ENCODE results near the gene FGF12.

FGF12 gene

DNA sequence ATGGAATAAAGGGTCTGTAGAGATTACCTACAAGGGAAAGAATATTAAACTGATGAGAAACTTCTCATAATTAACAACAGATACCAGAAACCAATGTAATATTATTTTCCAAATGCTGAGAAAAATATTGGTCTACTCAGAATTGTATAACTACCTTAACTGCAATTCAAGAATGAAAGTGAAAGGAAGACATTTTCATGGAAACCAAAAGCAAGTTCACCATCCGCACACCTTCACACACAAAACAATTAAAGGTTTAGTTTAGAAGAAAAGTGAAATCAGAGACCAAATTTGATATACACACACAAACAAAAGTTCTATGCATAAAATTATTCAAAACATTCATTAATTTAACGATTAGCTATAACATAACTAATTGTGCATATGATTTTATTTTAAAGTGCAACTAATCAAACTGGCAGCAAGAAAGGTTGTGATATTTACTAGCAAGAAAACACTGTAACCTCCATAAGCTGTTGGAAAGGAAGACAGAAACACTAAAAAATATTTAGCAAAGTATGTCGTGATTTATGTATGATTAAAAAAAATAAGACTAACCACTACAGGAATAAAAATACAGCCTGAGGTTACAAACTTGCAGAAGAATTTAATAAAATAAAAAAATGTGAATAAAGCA is 395.5 kb downstream of the FGF12 start:
- in situ Hi-C loops (cut with HindIII; ENCODE audit: low pct_ligation_motif_present, low pct_unique_long_range_greater_than_20kb, low sequenced_read_pairs): no loop called here

GRCh38 chr3:192326656-192327055 is 400.7 kb downstream of the FGF12 start:
- no peak for DNase-seq
- in situ Hi-C loops (cut with HindIII; ENCODE audit: low pct_ligation_motif_present, low pct_unique_long_range_greater_than_20kb, low sequenced_read_pairs): no loop called here

More for the DNA sequence above, 395.5 kb downstream of the FGF12 start:
- DNase-seq: peak; percentile 8

GRCh38 chr3:192317564-192317963 is 409.8 kb downstream of the FGF12 start:
- DNase-seq: no peak
- in situ Hi-C loops (cut with HindIII; ENCODE audit: low pct_ligation_motif_present, low pct_unique_long_range_greater_than_20kb, low sequenced_read_pairs): no loop called here

- no peak for DNase-seq
- in situ Hi-C loops (cut with HindIII; ENCODE audit: low pct_ligation_motif_present, low pct_unique_long_range_greater_than_20kb, low sequenced_read_pairs): no loop called here
Observed at GRCh38 chr3:192313605-192314004, 413.7 kb downstream of the FGF12 start.

- in situ Hi-C loops (cut with HindIII; ENCODE audit: low pct_ligation_motif_present, low pct_unique_long_range_greater_than_20kb, low sequenced_read_pairs): no loop called here
- no peak for DNase-seq
Observed at GRCh38 chr3:192307631-192308030, 419.7 kb downstream of the FGF12 start.

DNA sequence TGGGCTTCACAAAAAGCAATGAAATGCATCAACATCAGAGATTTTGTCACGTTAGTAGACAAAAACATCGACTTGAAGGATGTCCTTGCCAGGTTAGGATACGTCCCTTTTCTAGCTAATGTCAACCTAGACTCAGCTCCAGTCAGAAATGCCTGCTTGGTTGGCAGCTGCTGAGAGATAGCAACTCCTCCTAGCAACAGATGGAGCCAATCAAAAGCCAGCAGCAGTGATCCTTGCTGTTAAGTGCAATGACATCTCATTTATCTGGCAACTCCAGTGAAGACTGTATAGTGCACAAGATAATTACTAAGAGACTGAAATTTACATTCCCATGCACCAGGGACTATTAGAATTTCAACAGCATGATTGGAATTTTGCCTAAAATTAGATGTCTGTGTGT is 424.1 kb downstream of the FGF12 start:
- in situ Hi-C loops (cut with HindIII; ENCODE audit: low pct_ligation_motif_present, low pct_unique_long_range_greater_than_20kb, low sequenced_read_pairs): no loop called here
- DNase-seq: no peak

- no peak for DNase-seq
- in situ Hi-C loops (cut with HindIII; ENCODE audit: low pct_ligation_motif_present, low pct_unique_long_range_greater_than_20kb, low sequenced_read_pairs): no loop called here
Observed at GRCh38 chr3:192302721-192303120, 424.6 kb downstream of the FGF12 start.

DNA sequence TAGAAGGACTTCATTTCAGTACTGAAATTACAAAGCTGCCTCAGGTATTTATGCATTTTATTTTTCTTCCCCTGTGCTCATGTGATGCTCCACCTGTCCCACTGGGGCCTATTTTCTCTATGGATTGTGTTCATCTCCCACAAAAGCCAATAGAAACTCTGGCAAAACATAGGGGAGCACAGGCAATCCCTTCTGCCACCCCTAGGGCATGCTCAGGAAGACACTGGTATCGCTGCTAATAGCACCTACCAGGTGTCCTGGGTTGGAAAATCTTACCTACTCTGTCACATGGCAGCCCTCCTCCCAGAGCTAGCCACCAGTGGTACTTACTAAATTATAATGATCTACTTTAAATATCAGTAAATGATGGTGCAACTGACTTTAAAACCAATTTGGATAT is 427.4 kb downstream of the FGF12 start:
- no peak for DNase-seq
- in situ Hi-C loops (cut with HindIII; ENCODE audit: low pct_ligation_motif_present, low pct_unique_long_range_greater_than_20kb, low sequenced_read_pairs): no loop called here

DNA sequence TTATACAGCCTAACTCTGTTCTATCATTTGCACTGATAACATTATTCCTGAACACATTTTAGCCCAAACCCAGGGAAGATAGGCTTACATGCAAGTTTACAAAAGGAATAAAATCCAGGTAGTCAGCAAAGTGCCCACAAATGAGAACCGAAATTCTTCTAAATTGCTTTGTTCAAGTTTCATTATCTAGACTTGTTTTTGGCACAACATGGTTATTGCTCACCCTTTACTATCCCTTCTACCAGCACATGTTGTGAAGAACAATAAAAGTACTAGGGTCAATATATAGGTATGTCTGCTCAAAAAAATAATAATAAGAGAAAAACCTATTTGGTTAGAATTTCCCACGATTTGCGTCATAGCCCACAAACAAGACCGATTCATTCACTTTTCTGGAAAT is 430.5 kb downstream of the FGF12 start:
- in situ Hi-C loops (cut with HindIII; ENCODE audit: low pct_ligation_motif_present, low pct_unique_long_range_greater_than_20kb, low sequenced_read_pairs): no loop called here
- no peak for DNase-seq

GRCh38 chr3:192284443-192285072 is 442.8 kb downstream of the FGF12 start:
- no peak for DNase-seq
- in situ Hi-C loops (cut with HindIII; ENCODE audit: low pct_ligation_motif_present, low pct_unique_long_range_greater_than_20kb, low sequenced_read_pairs): no loop called here

DNA sequence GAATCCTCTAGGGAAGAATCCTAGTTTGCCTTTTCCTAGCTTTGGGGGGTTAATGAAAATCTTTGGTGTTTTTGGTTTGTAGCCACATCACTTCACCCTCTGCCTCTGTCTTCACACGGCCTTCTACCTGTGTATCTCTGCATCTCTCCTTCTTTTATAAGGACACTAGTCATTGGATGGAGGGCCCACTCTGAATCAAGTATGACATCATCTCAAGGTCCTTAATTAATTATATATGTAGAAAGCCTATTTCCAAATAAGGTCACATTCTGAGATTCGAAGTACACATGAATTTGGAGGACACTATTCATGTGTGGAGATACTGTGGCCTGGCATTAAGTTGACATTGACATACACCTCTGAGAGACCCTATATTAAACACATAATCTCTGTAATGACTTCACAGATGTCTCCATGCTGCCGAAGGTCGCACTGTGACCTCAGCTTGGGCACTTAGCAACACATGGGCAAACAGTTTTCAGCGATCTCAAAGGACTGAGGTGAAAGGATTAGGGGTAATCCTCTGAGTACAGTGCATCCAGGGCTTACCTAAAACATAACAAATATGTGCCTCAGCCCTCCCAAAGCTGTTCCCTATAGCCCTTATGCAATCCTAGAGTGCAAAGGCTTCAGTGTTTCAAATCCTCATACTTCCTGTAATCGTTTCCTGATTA is 446.0 kb downstream of the FGF12 start:
- DNase-seq: no peak

DNA sequence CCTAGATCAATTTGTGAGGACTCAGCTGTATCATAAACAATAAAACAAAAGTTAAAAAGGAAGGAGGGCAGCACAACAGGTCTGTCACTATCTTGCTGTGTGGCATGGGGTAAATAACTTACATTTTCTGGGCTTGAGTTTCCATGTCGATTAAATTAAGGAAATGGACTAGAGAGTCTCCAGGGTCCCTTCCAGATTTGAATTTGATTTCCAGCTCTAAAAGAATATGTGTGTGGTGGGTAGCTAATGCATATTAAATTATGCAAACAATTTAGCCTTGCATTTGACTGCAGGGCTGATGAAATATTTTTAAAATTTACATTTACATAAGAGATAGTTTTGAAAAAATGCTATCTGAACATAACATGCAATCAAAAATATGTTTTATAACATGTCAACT is 447.7 kb downstream of the FGF12 start:
- in situ Hi-C loops (cut with HindIII; ENCODE audit: low pct_ligation_motif_present, low pct_unique_long_range_greater_than_20kb, low sequenced_read_pairs): no loop called here
- DNase-seq: no peak

More for the DNA sequence above, 446.0 kb downstream of the FGF12 start:
- in situ Hi-C loops (cut with HindIII; ENCODE audit: low pct_ligation_motif_present, low pct_unique_long_range_greater_than_20kb, low sequenced_read_pairs): no loop called here

DNA sequence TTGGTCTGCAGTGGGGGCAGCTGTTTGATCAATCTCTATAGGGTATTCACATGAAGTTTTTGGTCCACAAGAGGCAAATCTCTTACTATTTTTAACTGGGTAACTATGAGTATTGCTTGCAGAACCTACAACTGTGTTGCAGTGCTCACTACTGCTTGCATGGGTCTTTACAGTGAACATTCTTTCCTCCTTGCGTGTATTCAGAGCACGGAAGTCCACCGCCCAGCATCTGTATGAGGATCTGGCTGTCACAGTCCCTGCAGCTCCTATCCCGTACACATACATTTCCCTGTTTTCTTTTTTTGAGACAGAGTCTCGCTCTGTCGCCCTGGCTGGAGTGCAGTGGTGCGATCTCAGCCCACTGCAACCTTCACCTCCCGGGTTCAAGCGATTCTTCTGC is 449.9 kb downstream of the FGF12 start:
- no peak for DNase-seq
- in situ Hi-C loops (cut with HindIII; ENCODE audit: low pct_ligation_motif_present, low pct_unique_long_range_greater_than_20kb, low sequenced_read_pairs): no loop called here

- no peak for DNase-seq
- in situ Hi-C loops (cut with HindIII; ENCODE audit: low pct_ligation_motif_present, low pct_unique_long_range_greater_than_20kb, low sequenced_read_pairs): no loop called here
Observed at GRCh38 chr3:192275741-192276355, 451.5 kb downstream of the FGF12 start.

DNA sequence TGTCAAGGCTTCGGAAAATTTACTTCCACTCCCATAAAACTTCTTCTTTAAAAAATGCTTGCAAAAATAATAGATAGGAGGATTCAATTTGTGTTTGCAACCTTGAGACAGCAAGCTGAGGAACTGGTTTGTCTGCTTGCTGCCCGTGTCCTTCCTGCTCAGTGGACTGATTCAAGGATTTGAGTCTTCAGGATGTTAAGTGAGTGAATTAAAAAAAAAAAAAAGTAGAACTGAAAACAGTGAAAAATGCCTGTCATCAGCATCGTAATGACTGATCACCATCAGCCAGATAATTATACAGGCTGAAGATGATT is 453.7 kb downstream of the FGF12 start:
- in situ Hi-C loops (cut with HindIII; ENCODE audit: low pct_ligation_motif_present, low pct_unique_long_range_greater_than_20kb, low sequenced_read_pairs): no loop called here
- no peak for DNase-seq

DNA sequence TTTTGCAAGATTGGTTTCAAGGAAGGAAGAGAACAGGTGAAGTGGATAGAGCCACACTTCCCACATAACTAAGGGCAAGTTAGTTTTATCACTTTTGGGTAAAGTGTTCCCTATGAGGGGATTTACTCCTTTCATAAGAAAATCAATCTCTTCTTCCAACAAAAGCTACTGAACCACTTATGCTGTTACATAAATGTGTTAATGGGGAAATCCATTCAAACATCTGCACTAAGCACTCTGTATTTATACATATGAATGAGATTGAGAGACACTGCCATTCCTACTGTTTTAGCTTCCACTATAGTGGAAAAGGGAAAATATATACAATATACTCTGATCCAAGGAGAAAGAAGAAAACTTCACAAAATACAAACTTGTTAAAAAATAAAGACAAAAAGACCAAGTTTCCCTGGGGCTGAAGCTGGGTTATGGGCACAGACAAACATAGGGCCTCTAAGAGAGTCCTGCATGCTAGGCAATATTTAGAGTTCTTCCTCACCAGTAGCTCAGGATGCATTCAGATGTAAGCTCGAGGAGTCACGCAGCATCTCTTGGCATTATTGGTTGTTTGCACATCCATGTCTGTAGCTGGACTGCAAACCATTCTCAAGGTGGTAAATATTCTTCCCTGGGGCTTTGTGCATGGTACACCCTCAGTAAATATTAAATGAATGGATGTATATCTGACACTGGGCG is 454.2 kb downstream of the FGF12 start:
- no peak for DNase-seq
- in situ Hi-C loops (cut with HindIII; ENCODE audit: low pct_ligation_motif_present, low pct_unique_long_range_greater_than_20kb, low sequenced_read_pairs): no loop called here

DNA sequence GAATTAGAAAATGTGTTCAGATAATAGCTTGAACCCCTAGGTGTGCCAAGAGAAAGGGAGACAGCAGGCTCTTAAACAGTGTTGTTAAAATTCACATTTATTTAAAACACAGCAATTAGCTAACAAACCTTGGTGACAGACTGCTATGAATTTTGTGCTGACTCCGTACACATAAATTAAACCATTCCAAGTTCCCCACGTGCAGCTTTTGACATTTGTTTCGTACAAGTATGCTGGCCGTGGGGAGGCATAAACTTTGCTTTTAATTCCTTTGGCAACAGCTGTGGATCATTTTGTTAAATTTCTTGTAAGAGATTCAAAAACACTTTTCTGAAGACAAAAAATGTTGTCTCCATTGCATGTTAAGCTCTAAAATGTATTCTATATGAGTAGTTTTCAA is 465.3 kb downstream of the FGF12 start:
- DNase-seq: no peak
- in situ Hi-C loops (cut with HindIII; ENCODE audit: low pct_ligation_motif_present, low pct_unique_long_range_greater_than_20kb, low sequenced_read_pairs): no loop called here

- in situ Hi-C loops (cut with HindIII; ENCODE audit: low pct_ligation_motif_present, low pct_unique_long_range_greater_than_20kb, low sequenced_read_pairs): no loop called here
- DNase-seq: no peak
Observed at GRCh38 chr3:192261135-192261534, 466.2 kb downstream of the FGF12 start.
